ENCODE measurements around the gene EGLN1. TPM values are rescaled to one million over a fixed set of nuclear protein-coding genes. Genes with fewer than 3 reads are reported as not detected.

EGLN1 gene
- total RNA-seq, 4 donors from 2014 or later = 17.6 to 65.1 (median 47.4) TPM

DNA sequence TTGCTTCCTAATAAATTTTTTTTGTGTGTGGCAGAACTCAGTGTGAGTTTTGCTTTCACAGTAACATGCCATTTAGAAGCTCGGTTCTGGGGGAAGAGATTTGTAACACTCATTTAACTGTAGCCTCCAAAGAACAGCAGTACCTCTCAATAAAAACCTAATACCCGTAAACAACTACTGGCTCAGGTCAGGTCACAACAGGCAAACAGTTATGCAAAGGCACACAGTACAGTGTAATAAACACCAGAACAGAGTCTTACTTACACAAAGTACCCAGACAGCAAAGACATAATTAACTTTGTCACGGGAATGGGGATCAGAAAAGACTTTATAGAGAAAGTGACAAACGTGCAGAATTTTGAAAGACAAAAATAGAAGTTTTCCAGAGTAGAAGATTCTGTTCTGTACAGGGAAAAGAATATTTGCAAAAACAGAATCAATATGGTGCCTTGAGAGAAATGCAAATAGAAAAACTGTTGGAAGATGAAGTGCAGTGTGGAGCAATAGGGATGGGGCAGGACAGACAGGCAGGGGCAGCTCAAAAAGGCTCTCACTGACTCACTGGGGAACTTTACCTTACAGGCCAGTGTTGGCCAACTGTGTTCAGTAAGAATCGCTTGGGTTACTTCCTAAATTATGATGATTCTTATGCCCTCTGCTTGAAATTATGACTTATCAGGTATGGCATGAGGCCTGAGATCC is 38.8 kb downstream of the EGLN1 start:
- Histone ChIP-seq H3K4me1 (peaks cover 0 to 7% of the 10 kb centered on the region in 2 donors), H3K36me3 (no peaks in the 10 kb centered on the region), H3K4me3 (no peak overlapping the region), H3K27me3 (no peaks in the 10 kb centered on the region), H3K27ac (no peak overlapping the region), H3K9me3 (no peaks in the 10 kb centered on the region)
- intact Hi-C loops (cut with DNase I; ENCODE audit: low total_unique reads) = no loop called here
- DNase-seq = no peak
- TF ChIP-seq POLR2A (IDR thresholded peaks at IDR 0.05) = no peak
- TF ChIP-seq, protein P1, sequence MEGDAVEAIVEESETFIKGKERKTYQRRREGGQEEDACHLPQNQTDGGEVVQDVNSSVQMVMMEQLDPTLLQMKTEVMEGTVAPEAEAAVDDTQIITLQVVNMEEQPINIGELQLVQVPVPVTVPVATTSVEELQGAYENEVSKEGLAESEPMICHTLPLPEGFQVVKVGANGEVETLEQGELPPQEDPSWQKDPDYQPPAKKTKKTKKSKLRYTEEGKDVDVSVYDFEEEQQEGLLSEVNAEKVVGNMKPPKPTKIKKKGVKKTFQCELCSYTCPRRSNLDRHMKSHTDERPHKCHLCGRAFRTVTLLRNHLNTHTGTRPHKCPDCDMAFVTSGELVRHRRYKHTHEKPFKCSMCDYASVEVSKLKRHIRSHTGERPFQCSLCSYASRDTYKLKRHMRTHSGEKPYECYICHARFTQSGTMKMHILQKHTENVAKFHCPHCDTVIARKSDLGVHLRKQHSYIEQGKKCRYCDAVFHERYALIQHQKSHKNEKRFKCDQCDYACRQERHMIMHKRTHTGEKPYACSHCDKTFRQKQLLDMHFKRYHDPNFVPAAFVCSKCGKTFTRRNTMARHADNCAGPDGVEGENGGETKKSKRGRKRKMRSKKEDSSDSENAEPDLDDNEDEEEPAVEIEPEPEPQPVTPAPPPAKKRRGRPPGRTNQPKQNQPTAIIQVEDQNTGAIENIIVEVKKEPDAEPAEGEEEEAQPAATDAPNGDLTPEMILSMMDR (IDR thresholded peaks at IDR 0.05) = no peak

DNA sequence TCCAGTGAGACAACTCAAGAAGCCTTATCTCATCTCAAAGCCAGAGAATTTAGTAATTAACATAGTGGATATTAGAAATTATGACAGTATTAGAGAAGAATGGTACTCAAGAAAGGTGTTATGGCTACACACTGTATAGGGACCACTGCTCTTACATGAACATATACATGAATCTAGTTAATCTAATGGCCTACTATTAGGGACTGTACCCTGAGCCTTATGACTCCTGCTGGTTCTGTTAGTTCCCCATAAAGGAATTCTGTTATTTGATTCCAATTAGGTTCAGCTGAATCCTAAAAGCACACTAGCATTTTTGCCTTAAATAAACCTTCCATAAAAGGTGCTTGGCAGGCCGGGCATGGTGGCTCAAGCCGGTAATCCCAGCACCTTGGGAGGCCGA is 39.7 kb downstream of the EGLN1 start:
- Histone ChIP-seq H3K4me3 (no peak overlapping the region), H3K36me3 (no peaks in the 10 kb centered on the region), H3K4me1 (peaks cover 0 to 7% of the 10 kb centered on the region in 2 donors), H3K27ac (no peak overlapping the region), H3K9me3 (no peaks in the 10 kb centered on the region), H3K27me3 (no peaks in the 10 kb centered on the region)
- no peak for DNase-seq
- TF ChIP-seq, protein P1 (IDR thresholded peaks at IDR 0.05) = no peak
- no peak for TF ChIP-seq POLR2A (IDR thresholded peaks at IDR 0.05)
- intact Hi-C loops (cut with DNase I; ENCODE audit: low total_unique reads) = no loop called here

DNA sequence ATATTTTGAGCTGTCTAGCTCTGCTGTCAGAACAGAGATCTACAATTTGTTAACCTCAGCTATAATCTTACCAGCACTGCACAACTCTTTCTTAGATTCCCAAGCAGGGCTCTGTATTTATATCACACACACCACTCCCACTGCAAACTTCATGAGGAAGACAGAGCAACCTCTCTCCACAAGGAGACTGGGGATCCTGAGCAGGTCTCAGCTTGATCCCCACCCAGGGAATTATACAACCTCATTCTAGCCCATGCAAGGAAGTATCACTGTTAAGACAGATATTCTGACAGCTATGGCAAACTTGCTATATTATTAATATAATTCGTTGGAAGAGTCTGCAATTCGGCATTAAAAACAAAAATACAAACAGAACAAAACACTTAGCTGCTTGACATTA is 40.4 kb downstream of the EGLN1 start:
- H3K9me3 ChIP-seq = no peaks in the 10 kb centered on the region
- peaks cover 0 to 7% of the 10 kb centered on the region in 2 donors for H3K4me1 ChIP-seq
- no peaks in the 10 kb centered on the region for H3K36me3 ChIP-seq
- H3K27me3 ChIP-seq = no peaks in the 10 kb centered on the region
- DNase-seq = no peak
- intact Hi-C loops (cut with DNase I; ENCODE audit: low total_unique reads) = no loop called here
- no peak overlapping the region for H3K4me3 ChIP-seq
- no peak overlapping the region for H3K27ac ChIP-seq
- TF ChIP-seq POLR2A (IDR thresholded peaks at IDR 0.05) = no peak
- TF ChIP-seq, protein P1 (IDR thresholded peaks at IDR 0.05) = no peak

DNA sequence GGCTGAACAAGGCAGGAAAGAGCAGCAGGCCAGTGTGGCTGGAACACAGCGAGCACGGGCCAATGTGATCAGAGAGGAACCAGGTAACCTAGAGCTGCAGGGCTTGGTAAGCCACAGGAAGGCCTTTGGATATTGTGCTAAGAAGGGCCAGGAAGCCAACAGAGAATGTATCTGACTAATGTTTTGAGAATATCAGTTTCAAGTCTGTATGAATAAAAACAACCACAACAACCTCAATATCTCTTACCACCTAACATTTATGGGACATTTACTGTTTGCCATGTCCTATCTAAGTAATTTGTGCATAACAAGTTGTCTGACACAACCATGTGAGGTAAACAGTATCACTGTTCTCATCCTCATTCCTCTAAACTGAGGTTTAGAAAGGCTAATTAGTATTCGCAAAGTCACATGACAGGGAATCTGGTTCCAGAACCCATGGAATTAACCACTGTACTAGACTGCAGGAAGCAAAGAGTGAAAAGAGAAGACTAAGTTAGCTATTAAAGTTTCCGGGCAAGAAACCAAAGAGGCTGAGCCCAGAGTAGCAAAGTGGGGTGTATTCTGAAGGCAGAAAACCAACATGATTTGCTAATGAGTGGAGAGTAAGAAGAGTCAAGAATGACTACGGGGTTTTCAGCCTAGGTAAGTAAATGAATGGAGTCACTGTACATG is 45.1 kb downstream of the EGLN1 start:
- intact Hi-C loops (cut with DNase I; ENCODE audit: low total_unique reads) = no loop called here
- Histone ChIP-seq H3K27ac (no peak overlapping the region), H3K4me3 (no peak overlapping the region), H3K27me3 (no peaks in the 10 kb centered on the region), H3K4me1 (no peaks in the 10 kb centered on the region), H3K36me3 (no peaks in the 10 kb centered on the region), H3K9me3 (no peaks in the 10 kb centered on the region)
- TF ChIP-seq POLR2A (IDR thresholded peaks at IDR 0.05) = no peak
- TF ChIP-seq, protein P1 (IDR thresholded peaks at IDR 0.05) = no peak
- DNase-seq = no peak

DNA sequence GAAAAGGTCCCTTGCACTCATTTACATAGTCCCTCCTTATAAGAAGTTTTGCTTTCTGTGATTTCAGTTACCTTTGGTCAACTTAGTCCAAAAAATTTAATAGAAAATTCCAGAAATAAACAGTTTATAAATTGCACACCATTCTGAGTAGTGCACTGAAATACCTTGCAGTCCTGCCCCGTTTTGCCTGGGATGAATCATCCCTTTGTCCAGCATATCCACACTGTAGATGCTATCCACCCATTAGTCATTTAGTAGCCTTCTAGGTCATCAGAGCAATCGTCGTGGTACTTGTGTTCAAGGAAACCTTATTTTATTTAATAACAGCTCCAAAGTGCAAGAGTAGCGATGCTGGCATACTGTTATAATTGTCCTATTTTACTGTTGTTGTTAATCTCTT is 46.0 kb downstream of the EGLN1 start:
- Histone ChIP-seq H3K4me3 (no peak overlapping the region), H3K9me3 (no peaks in the 10 kb centered on the region), H3K27ac (no peak overlapping the region), H3K4me1 (no peaks in the 10 kb centered on the region), H3K36me3 (no peaks in the 10 kb centered on the region), H3K27me3 (no peaks in the 10 kb centered on the region)
- intact Hi-C loops (cut with DNase I; ENCODE audit: low total_unique reads) = no loop called here
- no peak for DNase-seq
- TF ChIP-seq, protein P1 (IDR thresholded peaks at IDR 0.05) = no peak
- TF ChIP-seq POLR2A (IDR thresholded peaks at IDR 0.05) = no peak
